Peyer's patch (tissue), 4 donors: ENCODE measurements around the gene STEAP1B. TPM values are rescaled to one million over a fixed set of nuclear protein-coding genes. Genes with fewer than 3 reads are reported as not detected.

Experiments
- DNase-seq, 3 donors: peaks; one replicate each; pipeline ENCODE4 v3.0.0-alpha.2; 2017 to 2019
- H3K27ac ChIP-seq, 4 donors: fragments of 200-600 bp; sonication (generic); one replicate each; pipeline ENCODE4 v1.5.1; 2016 to 2019
- H3K27me3 ChIP-seq, 2 donors: fragments of 200-600 bp; sonication (generic); one replicate each; pipeline ENCODE4 v1.5.1; 2019
- H3K36me3 ChIP-seq, 3 donors: fragments of 200-600 bp; sonication (generic); one replicate each; pipeline ENCODE4 v1.5.1; 2016 to 2019
- H3K4me1 ChIP-seq, 4 donors: fragments of 200-600 bp; sonication (generic); one replicate each; pipeline ENCODE4 v1.5.1; 2016 to 2019
- H3K4me3 ChIP-seq, 4 donors: fragments of 200-600 bp; sonication (generic); 1 replicate in 3 of 4; 2 replicates in 1 of 4; pipeline ENCODE4 v1.5.1; 2016 to 2019; ENCODE audit warnings: mild to moderate bottlenecking in 1 of 4
- H3K9me3 ChIP-seq, 4 donors: fragments of 200-600 bp; sonication (generic); one replicate each; pipeline ENCODE4 v1.5.1; 2016 to 2019; ENCODE audit warnings: mild to moderate bottlenecking in 1 of 4
- CTCF ChIP-seq, 6 experiments: fragments of 450-650 bp in 4 of 6; fragments of 200-600 bp in 2 of 6; sonication (generic) in 1 of 6; IDR thresholded peaks; one replicate each; pipeline ENCODE4 v1.5.1; 2017 to 2019; ENCODE audit warnings: antibody characterized with exemption in 6 of 6, mild to moderate bottlenecking in 3 of 6, moderate library complexity in 1 of 6
- POLR2A ChIP-seq, 2 donors: fragments of 450-650 bp; IDR thresholded peaks; one replicate each; pipeline ENCODE4 v1.5.1; 2017; ENCODE audit warnings: antibody characterized with exemption in 2 of 2, mild to moderate bottlenecking in 2 of 2, moderate library complexity in 2 of 2
- total RNA-seq, 4 donors: library from RNA; depleted of rRNA; stranded (reverse); fragments of >200 nt; gene quantifications; one replicate each; pipeline ENCODE4 v1.1.0, GENCODE V29; 2016

Gene STEAP1B
- total RNA-seq, 4 donors from 2014 or later = not detected

GRCh38 chr7:22390516-22390915, 109.5 kb downstream of the STEAP1B start:
- no peaks in the 10 kb centered on the region for H3K36me3 ChIP-seq
- H3K27me3 ChIP-seq = no peaks in the 10 kb centered on the region
- DNase-seq = no peak
- no peak overlapping the region for H3K27ac ChIP-seq
- no peaks in the 10 kb centered on the region for H3K9me3 ChIP-seq
- H3K4me1 ChIP-seq = no peaks in the 10 kb centered on the region
- TF ChIP-seq CTCF (IDR thresholded peaks at IDR 0.05) = no peak
- TF ChIP-seq POLR2A (IDR thresholded peaks at IDR 0.05) = no peak
- H3K4me3 ChIP-seq = no peak overlapping the region

- H3K9me3 ChIP-seq = no peaks in the 10 kb centered on the region
- DNase-seq = no peak
- no peaks in the 10 kb centered on the region for H3K27me3 ChIP-seq
- H3K4me3 ChIP-seq = no peak overlapping the region
- H3K4me1 ChIP-seq = no peaks in the 10 kb centered on the region
- no peak overlapping the region for H3K27ac ChIP-seq
- H3K36me3 ChIP-seq = no peaks in the 10 kb centered on the region
- TF ChIP-seq CTCF (IDR thresholded peaks at IDR 0.05) = no peak
Observed at GRCh38 chr7:22389892-22390291, 110.1 kb downstream of the STEAP1B start.

- H3K9me3 ChIP-seq = no peaks in the 10 kb centered on the region
- no peak for DNase-seq
- H3K4me3 ChIP-seq = no peak overlapping the region
- TF ChIP-seq CTCF (IDR thresholded peaks at IDR 0.05) = no peak
- TF ChIP-seq POLR2A (IDR thresholded peaks at IDR 0.05) = no peak
- no peaks in the 10 kb centered on the region for H3K4me1 ChIP-seq
- no peaks in the 10 kb centered on the region for H3K27me3 ChIP-seq
- no peak overlapping the region for H3K27ac ChIP-seq
- no peaks in the 10 kb centered on the region for H3K36me3 ChIP-seq
Observed at GRCh38 chr7:22387583-22387982, 112.4 kb downstream of the STEAP1B start.

GRCh38 chr7:22386865-22387264, 113.1 kb downstream of the STEAP1B start:
- no peaks in the 10 kb centered on the region for H3K27me3 ChIP-seq
- no peaks in the 10 kb centered on the region for H3K9me3 ChIP-seq
- no peaks in the 10 kb centered on the region for H3K36me3 ChIP-seq
- no peak for DNase-seq
- TF ChIP-seq CTCF (IDR thresholded peaks at IDR 0.05) = no peak
- TF ChIP-seq POLR2A (IDR thresholded peaks at IDR 0.05) = no peak
- H3K27ac ChIP-seq = no peak overlapping the region
- H3K4me3 ChIP-seq = no peak overlapping the region
- no peaks in the 10 kb centered on the region for H3K4me1 ChIP-seq

GRCh38 chr7:22386206-22386858, 113.7 kb downstream of the STEAP1B start:
- Histone ChIP-seq H3K9me3 (no peaks in the 10 kb centered on the region), H3K4me3 (no peak overlapping the region), H3K36me3 (no peaks in the 10 kb centered on the region), H3K27me3 (no peaks in the 10 kb centered on the region), H3K27ac (no peak overlapping the region), H3K4me1 (no peaks in the 10 kb centered on the region)
- no peak for TF ChIP-seq POLR2A (IDR thresholded peaks at IDR 0.05)
- no peak for TF ChIP-seq CTCF (IDR thresholded peaks at IDR 0.05)
- DNase-seq = no peak

- Histone ChIP-seq H3K4me3 (no peak overlapping the region), H3K36me3 (no peaks in the 10 kb centered on the region), H3K27ac (no peak overlapping the region), H3K9me3 (no peaks in the 10 kb centered on the region), H3K4me1 (no peaks in the 10 kb centered on the region), H3K27me3 (no peaks in the 10 kb centered on the region)
- DNase-seq = no peak
- TF ChIP-seq CTCF (IDR thresholded peaks at IDR 0.05) = no peak
- no peak for TF ChIP-seq POLR2A (IDR thresholded peaks at IDR 0.05)
Observed at GRCh38 chr7:22385326-22385725, 114.7 kb downstream of the STEAP1B start.
